DND-41 (cell line): ENCODE data around the gene SH3TC2.

Experiments used
- CTCF ChIP-seq: IDR thresholded peaks from 2 replicates; pipeline ENCODE4 v1.5.1; 2012; ENCODE audit warnings: borderline replicate concordance, low read length, moderate library complexity, mild to moderate bottlenecking; ENCODE audit not compliant: poor library complexity, severe bottlenecking; ENCODE audit errors: extremely low read depth
- EZH2 ChIP-seq: IDR thresholded peaks from 3 replicates; pipeline ENCODE4 v1.6.1; 2012; ENCODE audit warnings: borderline replicate concordance, low read depth, mild to moderate bottlenecking, moderate library complexity, low read length, inconsistent platforms; ENCODE audit not compliant: severe bottlenecking

DNA sequence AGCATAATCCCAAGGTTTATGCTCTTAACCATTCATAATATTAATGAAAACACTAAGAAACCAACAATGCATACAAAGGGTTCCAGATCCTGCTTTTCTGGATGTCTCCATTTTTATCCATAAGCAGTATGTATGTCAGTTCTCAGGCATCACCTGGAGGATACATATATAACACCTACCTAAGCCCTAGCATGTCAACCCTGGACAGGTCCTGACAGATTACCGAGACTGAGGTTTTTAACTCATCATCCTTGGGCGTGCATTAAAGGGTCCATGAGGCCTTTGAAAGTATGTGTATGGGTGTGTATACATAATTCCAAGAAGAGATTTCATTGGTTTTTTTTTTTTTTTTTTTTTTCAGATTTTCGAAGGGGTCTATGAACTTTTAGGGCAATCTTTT is 70.6 kb downstream of the SH3TC2 start:
- TF ChIP-seq EZH2 (no peak), CTCF (no peak)
